ENCODE results near the gene LMCD1. TPM values are rescaled to one million over a fixed set of nuclear protein-coding genes. Genes with fewer than 3 reads are reported as not detected.
"Not testable (repeated sequence)": the region's sequence is repeated elsewhere in the genome, so short reads cannot be mapped to it uniquely, and the experiment has no call there.

LMCD1 gene
- polyA plus RNA-seq, 1 donor = 186 TPM

DNA sequence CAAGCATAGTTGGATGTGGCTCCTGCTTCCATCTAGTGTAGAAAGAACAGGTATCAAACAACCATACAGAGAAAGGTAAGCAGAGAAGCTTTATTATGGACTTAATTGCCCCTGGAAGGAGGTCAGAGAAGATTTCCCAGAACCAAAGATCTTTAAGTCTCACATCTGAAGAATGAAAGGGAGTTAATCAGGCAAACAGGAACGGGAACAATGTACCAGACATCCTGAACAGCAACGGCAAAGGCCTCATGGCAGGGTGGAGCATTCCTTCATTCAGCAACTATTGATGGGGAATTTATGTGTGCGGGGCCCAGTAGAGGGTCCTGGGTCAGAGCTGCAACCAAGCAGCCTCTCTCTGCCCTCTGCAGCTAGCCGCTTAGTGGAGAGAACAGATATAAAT, 61.5 kb downstream of the LMCD1 start:
- no peak for DNase-seq

- no peak for DNase-seq
Observed at GRCh38 chr3:8563597-8563996, 62.0 kb downstream of the LMCD1 start.

GRCh38 chr3:8565376-8565775, 63.8 kb downstream of the LMCD1 start:
- DNase-seq = no peak

GRCh38 chr3:8567784-8568575, 66.4 kb downstream of the LMCD1 start:
- DNase-seq = no peak

DNA sequence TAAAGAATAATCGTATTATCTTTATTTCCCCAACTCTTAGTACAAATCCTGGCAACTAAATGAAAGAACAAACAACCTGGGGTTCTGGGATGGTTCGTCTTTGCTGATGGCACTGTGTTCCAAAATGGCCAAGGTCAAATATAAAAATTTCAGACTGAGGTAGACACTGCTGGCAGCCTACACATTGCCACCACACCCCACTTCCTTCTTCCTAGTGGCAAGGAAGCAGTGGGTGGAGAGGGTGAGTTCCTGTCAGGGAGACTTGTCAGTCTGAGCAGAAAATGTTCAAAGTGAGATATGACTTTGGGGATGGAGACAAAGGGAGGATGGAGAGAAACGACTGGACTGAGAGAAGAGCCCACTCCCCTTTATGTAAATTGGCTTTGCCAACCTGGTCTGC, 69.6 kb downstream of the LMCD1 start:
- DNase-seq = no peak

- DNase-seq = no peak
Observed at GRCh38 chr3:8573342-8573926, 71.8 kb downstream of the LMCD1 start.

GRCh38 chr3:8574040-8574669, 72.5 kb downstream of the LMCD1 start:
- no peak for DNase-seq

GRCh38 chr3:8574670-8575322, 73.2 kb downstream of the LMCD1 start:
- DNase-seq = no peak

- no peak for DNase-seq
Observed at GRCh38 chr3:8575364-8576104, 73.9 kb downstream of the LMCD1 start.

DNA sequence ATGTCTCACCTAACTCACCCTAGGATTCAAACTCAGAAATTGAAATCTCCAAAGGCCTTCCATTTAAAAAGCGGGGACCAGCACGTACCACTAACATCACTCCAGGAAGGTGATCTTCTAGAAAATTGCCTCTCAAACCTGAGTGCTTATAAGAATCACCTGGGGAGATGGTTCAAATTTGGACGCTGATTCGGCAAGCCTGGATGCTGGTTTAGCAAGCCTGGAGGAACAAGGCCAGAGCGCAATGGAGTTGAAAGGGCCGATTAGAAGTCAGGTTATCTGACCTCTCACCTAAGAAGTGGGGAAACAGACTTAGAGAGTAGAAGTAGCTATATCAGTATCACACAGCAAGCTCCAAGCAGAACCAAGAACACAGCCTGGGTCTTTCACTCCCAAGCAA, 74.8 kb downstream of the LMCD1 start:
- no peak for DNase-seq

DNA sequence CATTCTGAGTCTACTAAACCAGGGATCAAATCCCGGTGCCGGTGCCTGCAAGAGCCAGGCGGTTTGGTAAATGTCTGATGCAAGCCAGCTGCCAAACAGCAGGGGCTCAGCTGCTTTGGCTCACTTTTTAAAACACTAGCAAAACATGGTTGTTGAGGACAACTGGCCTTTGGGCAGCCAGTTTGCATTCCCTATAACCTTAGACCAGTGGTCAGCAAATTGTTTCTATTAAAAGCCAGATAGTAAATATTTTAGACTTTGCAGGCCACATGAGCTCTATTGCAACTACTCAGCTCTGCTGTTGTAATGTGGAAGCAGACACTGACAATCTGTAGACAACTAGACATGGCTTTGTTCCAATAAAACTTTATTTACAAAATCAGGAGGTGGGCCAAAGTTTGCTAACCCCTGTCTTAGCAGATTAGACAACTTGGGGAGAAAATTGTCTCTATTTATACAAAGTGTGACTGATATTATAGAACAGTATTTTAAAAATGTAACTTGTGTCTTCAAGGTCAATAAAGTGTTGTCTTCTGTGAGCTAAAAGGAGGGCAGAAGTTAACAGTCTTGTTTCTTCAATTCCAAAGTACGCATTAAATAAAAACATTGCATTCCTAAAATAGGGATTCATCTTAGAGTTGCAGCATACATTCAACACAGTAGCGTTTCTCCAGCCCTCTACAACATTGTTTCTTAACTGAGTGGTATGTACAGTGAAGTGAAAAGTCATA, 75.4 kb downstream of the LMCD1 start:
- no peak for DNase-seq

GRCh38 chr3:8578282-8578681, 76.7 kb downstream of the LMCD1 start:
- DNase-seq = no peak

GRCh38 chr3:8579096-8579495, 77.5 kb downstream of the LMCD1 start:
- DNase-seq = no peak

- DNase-seq = no peak
Observed at GRCh38 chr3:8579943-8580342, 78.3 kb downstream of the LMCD1 start.

DNA sequence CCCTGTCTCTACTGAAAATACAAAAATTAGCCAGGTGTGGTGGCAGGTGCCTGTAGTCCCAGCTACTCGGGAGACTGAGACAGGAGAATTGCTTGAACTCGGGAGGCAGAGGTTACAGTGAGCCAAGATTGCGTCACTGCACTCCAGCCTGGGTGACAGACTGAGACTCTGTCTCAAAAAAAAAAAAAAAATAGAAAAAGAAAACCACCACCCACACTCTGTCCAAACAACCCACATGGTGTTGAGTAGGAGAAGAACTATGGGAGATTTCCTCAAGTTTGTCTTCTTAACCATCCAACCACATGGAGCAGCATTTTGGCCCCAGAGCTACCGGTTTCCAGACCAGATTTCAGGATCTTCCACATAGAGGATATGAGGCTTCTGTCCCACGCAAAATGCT, 78.8 kb downstream of the LMCD1 start:
- not testable (repeated sequence) for DNase-seq

DNA sequence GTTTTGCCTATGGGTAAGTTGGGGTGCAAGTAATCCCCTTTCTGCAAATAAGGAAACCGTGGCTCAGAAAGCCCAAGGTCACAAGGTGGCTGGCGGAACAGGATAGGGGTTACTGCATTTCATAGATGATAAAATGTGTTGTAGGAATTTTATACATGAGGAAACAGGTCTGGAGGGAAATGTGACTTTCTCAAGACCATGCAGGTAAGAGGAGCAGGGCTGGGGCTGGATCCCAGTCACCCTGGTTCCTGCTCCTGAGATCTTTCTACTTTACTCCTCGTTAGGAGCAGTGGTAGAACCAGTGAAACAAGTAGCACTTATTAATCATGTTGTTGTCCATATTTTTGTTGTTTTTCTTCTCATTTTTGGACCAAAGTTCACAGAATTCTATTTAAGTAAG, 79.8 kb downstream of the LMCD1 start:
- DNase-seq = no peak

GRCh38 chr3:8581806-8582445, 80.3 kb downstream of the LMCD1 start:
- DNase-seq = no peak

- DNase-seq = no peak
Observed at GRCh38 chr3:8584661-8585060, 83.0 kb downstream of the LMCD1 start.

- DNase-seq = no peak
Observed at GRCh38 chr3:8589880-8590556, 88.4 kb downstream of the LMCD1 start.

DNA sequence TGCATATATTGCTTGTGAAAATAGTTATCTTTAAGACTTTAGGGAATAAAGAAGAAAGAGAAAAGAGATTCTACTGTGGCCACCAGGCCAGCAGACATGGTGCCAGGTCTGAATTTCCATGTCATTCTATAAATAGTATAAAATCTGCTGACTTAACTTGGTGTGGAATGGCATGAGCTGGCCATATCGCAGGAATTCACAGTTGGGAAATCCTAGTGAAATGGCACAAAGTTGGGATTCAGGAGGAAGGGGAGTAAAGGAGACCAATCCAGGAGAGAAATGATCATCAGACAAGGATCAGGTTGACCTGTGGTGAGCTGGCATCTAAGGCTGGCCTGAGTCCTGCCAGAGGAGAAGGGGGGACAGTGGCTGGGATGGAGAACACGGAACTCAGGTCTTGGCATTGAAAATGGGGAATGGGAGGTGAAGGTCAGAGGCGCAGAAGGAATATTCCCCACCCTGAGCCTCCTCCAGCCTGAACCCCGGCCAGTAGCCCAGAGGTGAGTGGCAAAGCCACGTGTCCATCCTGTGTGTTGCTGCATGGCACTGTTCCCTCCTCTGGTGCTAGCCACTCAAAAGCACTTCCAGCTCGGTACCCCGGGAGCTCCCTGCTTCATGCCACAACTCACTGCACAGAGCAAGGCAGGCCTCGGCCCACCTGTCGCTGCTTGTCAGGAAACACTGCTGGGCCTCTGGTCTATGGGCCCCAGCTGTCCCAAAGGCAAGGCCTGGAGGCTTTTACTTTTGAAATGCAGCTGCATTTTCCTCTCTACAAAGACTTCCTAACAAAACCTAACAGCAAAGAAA, 91.6 kb downstream of the LMCD1 start:
- no peak for DNase-seq
